ENCODE data around the gene TEX36.
"Not testable (repeated sequence)": the region's sequence is repeated elsewhere in the genome, so short reads cannot be mapped to it uniquely, and the experiment has no call there.

Gene TEX36

DNA sequence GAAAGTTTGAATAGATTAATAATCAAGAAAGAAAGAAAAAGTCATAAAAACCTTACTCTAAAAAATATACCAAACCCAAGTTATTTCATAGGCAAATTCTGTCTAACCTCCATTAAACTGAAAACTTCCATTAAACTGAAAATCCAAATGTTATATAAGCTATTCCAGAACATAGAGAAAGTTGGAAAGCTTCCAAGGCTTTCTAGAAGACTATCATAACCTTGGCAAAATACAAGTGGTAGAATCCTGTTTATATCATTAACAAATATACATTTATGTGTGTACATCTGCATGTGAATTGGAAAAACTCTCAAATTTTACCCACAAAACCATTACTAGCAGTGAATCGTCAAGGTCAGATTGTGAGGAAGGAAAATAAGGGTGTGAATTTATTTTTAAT, 23.9 kb downstream of the TEX36 start:
- TF ChIP-seq POLR2AphosphoS5 (IDR thresholded peaks at IDR 0.05; ENCODE audit: low read depth) (no peak), SPI1 (IDR thresholded peaks at IDR 0.05; ENCODE audit: borderline replicate concordance, low read depth) (no peak), GABPA (IDR thresholded peaks at IDR 0.05; ENCODE audit: low read depth) (no peak)
- TF ChIP-seq, protein P1, sequence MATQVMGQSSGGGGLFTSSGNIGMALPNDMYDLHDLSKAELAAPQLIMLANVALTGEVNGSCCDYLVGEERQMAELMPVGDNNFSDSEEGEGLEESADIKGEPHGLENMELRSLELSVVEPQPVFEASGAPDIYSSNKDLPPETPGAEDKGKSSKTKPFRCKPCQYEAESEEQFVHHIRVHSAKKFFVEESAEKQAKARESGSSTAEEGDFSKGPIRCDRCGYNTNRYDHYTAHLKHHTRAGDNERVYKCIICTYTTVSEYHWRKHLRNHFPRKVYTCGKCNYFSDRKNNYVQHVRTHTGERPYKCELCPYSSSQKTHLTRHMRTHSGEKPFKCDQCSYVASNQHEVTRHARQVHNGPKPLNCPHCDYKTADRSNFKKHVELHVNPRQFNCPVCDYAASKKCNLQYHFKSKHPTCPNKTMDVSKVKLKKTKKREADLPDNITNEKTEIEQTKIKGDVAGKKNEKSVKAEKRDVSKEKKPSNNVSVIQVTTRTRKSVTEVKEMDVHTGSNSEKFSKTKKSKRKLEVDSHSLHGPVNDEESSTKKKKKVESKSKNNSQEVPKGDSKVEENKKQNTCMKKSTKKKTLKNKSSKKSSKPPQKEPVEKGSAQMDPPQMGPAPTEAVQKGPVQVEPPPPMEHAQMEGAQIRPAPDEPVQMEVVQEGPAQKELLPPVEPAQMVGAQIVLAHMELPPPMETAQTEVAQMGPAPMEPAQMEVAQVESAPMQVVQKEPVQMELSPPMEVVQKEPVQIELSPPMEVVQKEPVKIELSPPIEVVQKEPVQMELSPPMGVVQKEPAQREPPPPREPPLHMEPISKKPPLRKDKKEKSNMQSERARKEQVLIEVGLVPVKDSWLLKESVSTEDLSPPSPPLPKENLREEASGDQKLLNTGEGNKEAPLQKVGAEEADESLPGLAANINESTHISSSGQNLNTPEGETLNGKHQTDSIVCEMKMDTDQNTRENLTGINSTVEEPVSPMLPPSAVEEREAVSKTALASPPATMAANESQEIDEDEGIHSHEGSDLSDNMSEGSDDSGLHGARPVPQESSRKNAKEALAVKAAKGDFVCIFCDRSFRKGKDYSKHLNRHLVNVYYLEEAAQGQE (IDR thresholded peaks at IDR 0.05; ENCODE audit: insufficient replicate concordance, low read depth) = no peak
- TF ChIP-seq, protein P2, sequence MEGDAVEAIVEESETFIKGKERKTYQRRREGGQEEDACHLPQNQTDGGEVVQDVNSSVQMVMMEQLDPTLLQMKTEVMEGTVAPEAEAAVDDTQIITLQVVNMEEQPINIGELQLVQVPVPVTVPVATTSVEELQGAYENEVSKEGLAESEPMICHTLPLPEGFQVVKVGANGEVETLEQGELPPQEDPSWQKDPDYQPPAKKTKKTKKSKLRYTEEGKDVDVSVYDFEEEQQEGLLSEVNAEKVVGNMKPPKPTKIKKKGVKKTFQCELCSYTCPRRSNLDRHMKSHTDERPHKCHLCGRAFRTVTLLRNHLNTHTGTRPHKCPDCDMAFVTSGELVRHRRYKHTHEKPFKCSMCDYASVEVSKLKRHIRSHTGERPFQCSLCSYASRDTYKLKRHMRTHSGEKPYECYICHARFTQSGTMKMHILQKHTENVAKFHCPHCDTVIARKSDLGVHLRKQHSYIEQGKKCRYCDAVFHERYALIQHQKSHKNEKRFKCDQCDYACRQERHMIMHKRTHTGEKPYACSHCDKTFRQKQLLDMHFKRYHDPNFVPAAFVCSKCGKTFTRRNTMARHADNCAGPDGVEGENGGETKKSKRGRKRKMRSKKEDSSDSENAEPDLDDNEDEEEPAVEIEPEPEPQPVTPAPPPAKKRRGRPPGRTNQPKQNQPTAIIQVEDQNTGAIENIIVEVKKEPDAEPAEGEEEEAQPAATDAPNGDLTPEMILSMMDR (IDR thresholded peaks at IDR 0.05; ENCODE audit: insufficient read depth, low read length) = no peak
- H3K27ac ChIP-seq (replicated peaks) = no peak overlapping the region
- H3K4me3 ChIP-seq (replicated peaks; ENCODE audit: insufficient read depth, low read length) = no peak overlapping the region
- no peak for DNase-seq (ENCODE audit: low read depth in 1 of 2, low spot score in 1 of 2)
- H3K27me3 ChIP-seq (ENCODE audit: insufficient read depth, poor library complexity, severe bottlenecking) = no peaks in the 10 kb centered on the region

DNA sequence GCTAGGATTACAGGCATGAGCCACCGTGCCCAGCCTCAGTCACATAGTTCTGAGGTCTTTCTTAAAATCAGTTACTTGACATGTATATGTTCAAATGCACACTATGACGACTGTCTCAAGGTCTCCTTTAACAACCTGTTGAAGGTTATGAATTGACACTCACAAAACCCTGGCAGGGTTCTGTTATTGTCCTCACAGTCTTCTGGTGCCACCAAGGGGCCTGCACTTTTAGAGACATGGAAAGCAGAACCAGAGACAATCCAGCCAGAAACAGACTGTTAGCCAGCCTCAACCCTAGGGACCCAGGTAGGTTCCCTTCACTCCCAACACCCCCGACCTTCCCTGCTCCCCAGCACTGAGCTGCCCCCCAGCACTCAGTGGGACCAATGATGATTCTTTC, 26.4 kb downstream of the TEX36 start:
- H3K27ac ChIP-seq (replicated peaks) = no peak overlapping the region
- no peaks in the 10 kb centered on the region for H3K27me3 ChIP-seq (ENCODE audit: insufficient read depth, poor library complexity, severe bottlenecking)
- no peak overlapping the region for H3K4me3 ChIP-seq (replicated peaks; ENCODE audit: insufficient read depth, low read length)
- DNase-seq (ENCODE audit: low read depth in 1 of 2, low spot score in 1 of 2) = no peak
- TF ChIP-seq GABPA (IDR thresholded peaks at IDR 0.05; ENCODE audit: low read depth) (no peak), POLR2AphosphoS5 (IDR thresholded peaks at IDR 0.05; ENCODE audit: low read depth) (no peak)
- TF ChIP-seq, protein P1 (IDR thresholded peaks at IDR 0.05; ENCODE audit: insufficient replicate concordance, low read depth) = no peak

DNA sequence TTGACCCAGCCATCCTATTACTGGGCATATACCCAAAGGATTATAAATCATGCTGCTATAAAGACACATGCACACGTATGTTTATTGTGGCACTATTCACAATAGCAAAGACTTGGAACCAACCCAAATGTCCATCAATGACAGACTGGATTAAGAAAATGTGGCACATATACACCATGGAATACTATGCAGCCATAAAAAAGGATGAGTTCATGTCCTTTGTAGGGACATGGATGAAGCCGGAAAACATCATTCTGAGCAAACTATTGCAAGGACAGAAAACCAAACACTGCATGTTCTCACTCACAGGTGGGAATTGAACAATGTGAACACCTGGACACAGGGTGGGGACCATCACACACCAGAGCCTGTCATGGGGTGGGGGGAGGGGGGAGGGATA, 29.9 kb downstream of the TEX36 start:
- not testable (repeated sequence) for H3K27me3 ChIP-seq (ENCODE audit: insufficient read depth, poor library complexity, severe bottlenecking); H3K4me3 ChIP-seq (replicated peaks; ENCODE audit: insufficient read depth, low read length); DNase-seq (ENCODE audit: low read depth in 1 of 2, low spot score in 1 of 2); H3K27ac ChIP-seq (replicated peaks)

DNA sequence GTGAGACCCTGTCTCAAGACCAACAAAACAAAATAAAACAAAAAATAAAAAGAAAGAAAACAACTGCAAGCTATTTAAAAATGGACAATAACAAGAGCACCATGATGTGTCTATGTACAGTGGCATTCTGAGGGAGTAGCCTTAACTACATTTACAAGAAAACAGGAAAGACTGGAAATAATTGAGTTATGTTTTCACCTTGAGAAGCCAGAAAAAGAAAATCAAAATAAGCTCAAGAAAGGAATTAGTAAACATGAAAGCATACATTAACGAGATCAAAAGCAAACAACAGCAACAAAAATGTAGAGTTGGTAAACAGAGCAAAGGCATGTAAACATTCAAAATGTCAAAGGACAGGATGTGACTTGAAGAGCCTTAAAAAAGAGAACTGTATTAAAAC, 36.7 kb downstream of the TEX36 start:
- H3K27me3 ChIP-seq (ENCODE audit: insufficient read depth, poor library complexity, severe bottlenecking) = no peaks in the 10 kb centered on the region
- no peak overlapping the region for H3K27ac ChIP-seq (replicated peaks)
- no peak for DNase-seq (ENCODE audit: low read depth in 1 of 2, low spot score in 1 of 2)
- H3K4me3 ChIP-seq (replicated peaks; ENCODE audit: insufficient read depth, low read length) = no peak overlapping the region
- TF ChIP-seq, protein P2 (IDR thresholded peaks at IDR 0.05; ENCODE audit: insufficient read depth, low read length) = no peak
- TF ChIP-seq GABPA (IDR thresholded peaks at IDR 0.05; ENCODE audit: low read depth) = no peak
- TF ChIP-seq, protein P1 (IDR thresholded peaks at IDR 0.05; ENCODE audit: insufficient replicate concordance, low read depth) = no peak
